Epithelial cell of proximal tubule (primary cell): Measurements from ENCODE around the gene IFT122. TPM values are rescaled to one million over a fixed set of nuclear protein-coding genes. Genes with fewer than 3 reads are reported as not detected.

Experiments used
- DNase-seq: peaks from one replicate; pipeline ENCODE4 v3.0.0-alpha.2; 2011; ENCODE audit warnings: low read depth
- H3K4me3 ChIP-seq: 2 replicates; pipeline ENCODE4 v1.5.1; 2011; ENCODE audit warnings: low read depth, mild to moderate bottlenecking, low read length
- total RNA-seq: library from RNA; depleted of rRNA; stranded (reverse); fragments of >200 nt; gene quantifications from 2 replicates; pipeline ENCODE4 v1.2.3, GENCODE V29; 2015
- TF ChIP-seq, protein P1 (sequence below): conservative IDR thresholded peaks from 2 replicates; pipeline ENCODE4 v1.5.1; 2012; ENCODE audit warnings: low read depth, mild to moderate bottlenecking, low read length

The IFT122 gene
- total RNA-seq, 1 donor from 2014 or later = 15.2 TPM

DNA sequence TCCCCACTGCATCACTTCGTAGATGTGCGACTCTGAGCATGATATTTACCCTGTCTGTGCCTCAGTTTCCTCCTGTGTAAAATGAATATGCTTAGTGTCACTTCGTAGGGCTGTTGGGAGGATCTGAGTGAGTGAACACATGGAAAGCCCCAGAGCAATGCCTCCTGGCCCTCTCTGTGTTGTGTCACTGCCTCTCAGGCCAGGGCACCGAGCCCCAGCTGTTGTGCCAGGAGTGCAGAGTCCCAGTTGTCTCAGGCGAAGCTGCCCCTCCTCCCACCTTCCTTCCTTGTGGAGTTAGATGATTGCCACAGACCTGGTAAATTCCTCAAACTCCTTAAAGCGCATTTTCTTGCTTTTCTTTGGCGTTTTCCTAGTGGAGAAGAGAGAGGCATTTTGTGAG is 37.8 kb upstream of the IFT122 start:
- TF ChIP-seq, protein P1, sequence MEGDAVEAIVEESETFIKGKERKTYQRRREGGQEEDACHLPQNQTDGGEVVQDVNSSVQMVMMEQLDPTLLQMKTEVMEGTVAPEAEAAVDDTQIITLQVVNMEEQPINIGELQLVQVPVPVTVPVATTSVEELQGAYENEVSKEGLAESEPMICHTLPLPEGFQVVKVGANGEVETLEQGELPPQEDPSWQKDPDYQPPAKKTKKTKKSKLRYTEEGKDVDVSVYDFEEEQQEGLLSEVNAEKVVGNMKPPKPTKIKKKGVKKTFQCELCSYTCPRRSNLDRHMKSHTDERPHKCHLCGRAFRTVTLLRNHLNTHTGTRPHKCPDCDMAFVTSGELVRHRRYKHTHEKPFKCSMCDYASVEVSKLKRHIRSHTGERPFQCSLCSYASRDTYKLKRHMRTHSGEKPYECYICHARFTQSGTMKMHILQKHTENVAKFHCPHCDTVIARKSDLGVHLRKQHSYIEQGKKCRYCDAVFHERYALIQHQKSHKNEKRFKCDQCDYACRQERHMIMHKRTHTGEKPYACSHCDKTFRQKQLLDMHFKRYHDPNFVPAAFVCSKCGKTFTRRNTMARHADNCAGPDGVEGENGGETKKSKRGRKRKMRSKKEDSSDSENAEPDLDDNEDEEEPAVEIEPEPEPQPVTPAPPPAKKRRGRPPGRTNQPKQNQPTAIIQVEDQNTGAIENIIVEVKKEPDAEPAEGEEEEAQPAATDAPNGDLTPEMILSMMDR = no peak
- H3K4me3 ChIP-seq = no peak overlapping the region
- DNase-seq = no peak

DNA sequence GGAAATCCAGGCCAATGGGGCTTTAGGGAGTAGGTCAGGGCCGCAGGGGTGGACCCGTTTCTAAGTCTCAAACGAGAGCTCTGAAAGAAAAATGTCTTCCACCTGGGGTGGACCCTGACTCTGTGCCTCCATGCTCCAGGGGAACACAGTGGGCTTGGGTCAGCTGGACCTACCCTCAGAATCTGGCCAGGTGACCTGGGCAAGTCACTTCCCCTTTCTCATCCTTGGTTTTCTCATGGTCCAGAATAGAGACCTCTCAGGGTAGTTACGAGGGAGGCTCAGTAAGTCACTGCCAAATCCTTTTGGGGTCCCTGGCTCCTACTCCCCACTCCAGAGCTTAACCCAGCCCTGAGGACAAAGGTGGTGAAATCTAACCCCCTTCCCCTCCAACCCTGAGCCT is 37.4 kb upstream of the IFT122 start:
- TF ChIP-seq, protein P1 = no peak
- no peak for DNase-seq
- no peak overlapping the region for H3K4me3 ChIP-seq

DNA sequence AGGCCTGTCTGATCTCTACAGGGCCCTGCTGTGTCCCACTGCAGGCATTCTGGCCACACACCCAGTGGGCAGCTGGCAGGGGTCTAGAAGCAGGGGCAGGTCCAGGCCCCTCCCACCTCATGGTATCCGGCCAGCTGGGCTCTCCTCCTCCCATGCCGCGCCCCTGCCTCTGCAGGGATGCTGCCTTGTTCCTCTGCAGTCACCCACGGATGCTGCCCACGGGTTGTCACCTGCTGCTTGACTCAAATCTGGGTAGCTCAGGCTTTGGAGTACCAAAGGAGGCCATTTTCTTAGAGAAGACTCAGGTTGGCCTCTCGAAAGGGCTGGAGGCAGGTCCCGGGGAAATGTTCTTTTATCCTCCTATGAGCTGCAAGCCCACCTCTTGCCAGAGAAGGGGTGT is 36.6 kb upstream of the IFT122 start:
- TF ChIP-seq, protein P1 = no peak
- H3K4me3 ChIP-seq = no peak overlapping the region
- DNase-seq = no peak

DNA sequence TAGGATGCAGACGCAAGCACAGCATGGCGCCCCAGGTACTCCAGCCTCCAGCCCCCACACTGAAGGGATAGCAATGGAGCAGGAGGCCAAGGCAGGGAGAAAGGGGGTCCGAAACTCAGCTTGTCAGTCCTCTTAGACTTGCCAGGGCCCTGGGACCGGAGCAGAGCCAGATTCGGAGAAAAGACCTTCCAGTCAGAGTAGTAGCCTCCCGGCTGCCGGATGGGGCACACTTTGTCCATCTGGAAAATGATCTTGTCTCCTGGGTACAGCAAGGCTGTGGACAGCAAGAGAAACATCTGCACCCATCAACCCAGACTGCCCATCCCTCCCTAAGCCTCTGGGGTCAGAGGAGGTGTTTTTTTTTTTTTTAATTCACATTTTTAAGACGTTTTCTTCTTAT is 35.9 kb upstream of the IFT122 start:
- TF ChIP-seq, protein P1 = no peak
- DNase-seq = no peak

DNA sequence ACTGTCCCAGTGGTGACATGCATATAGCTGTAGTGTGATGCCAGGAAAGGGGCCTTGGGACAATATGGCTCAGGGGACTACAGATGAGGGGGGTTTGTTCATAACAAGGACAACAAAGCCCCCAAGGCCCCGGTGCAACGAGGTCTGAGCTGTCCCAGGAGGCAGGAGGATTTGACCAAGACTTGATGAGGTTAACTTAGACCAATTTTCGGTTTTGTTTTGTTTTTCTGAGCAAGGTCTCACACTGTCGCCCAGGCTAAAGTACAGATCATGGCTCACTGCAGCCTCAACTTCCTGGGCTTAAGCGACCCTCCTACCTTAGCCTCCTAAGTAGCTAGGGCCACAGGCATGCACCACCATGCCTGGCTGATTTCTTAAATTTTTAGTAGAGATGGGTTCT is 35.4 kb upstream of the IFT122 start:
- no peak for DNase-seq
- no peak overlapping the region for H3K4me3 ChIP-seq
- TF ChIP-seq, protein P1 = no peak

More for the DNA sequence above, 35.9 kb upstream of the IFT122 start:
- H3K4me3 ChIP-seq = no peak overlapping the region

DNA sequence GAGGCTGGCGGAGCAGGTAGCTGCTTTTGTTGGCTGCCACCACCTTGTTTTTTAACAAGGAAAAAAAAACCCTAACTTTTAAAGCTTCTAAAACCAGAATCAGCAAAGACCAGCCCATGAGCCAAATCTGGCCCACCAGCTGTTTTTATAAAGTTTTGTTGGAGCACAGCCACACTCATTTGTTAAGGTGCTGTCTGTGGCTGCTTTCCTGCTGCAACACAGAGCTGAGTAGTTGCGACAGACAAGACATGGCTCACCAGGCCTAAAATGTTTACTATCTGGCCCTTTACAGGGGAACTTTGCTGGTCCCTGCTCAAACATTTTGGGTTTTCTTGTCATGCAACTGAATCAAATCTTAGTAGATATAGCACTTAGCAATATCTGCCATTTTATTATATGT is 30.5 kb upstream of the IFT122 start:
- TF ChIP-seq, protein P1 = no peak
- no peak overlapping the region for H3K4me3 ChIP-seq
- no peak for DNase-seq

DNA sequence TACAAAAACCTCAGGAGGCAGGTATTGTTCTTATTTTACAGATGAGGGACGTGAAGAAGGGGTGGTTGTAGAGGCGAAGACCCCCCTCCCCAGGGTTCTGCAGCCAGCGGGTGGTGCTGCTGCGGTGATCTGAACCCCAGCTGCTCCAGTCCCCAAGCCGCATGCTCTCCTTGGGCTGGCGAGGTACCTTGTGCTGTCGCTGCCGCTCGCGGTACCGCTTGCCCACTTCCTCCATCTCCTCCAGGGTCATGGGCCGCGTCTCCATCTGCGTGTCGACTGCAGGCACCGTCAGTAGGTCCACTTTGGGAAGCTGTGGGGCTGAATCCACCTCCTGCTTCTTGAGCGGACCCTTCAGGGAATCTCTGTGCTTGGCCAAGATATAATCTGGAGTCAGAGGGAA is 29.1 kb upstream of the IFT122 start:
- DNase-seq = no peak
- TF ChIP-seq, protein P1 = no peak
- no peak overlapping the region for H3K4me3 ChIP-seq
